HCT116 (cell line): Measurements from ENCODE around the gene MLH1.

ENCODE experiments used
- CTCF ChIP-seq, 3 experiments: fragments of 200-600 bp in 1 of 3; sonication (generic) in 1 of 3; IDR thresholded peaks in 2 of 3; conservative IDR thresholded peaks in 1 of 3; 2 replicates each; pipeline ENCODE4 v1.5.1; 2012 to 2017; ENCODE audit warnings: low read depth in 2 of 3, low read length in 2 of 3, antibody characterized with exemption in 1 of 3, borderline replicate concordance in 1 of 3, control low read depth in 1 of 3, mild to moderate bottlenecking in 1 of 3, mixed read lengths in 1 of 3, mixed run types in 1 of 3, moderate library complexity in 1 of 3; ENCODE audit not compliant: insufficient read depth in 1 of 3
- ELF1 ChIP-seq: IDR thresholded peaks from 2 replicates; pipeline ENCODE4 v1.6.1; 2012; ENCODE audit warnings: low read depth, borderline replicate concordance
- EZH2 ChIP-seq: fragments of 200-600 bp; sonication (generic); IDR thresholded peaks from 2 replicates; pipeline ENCODE4 v1.6.1; 2017; ENCODE audit warnings: antibody characterized with exemption, mixed run types
- EZH2phosphoT487 ChIP-seq: fragments of 200-600 bp; IDR thresholded peaks from 2 replicates; pipeline ENCODE4 v1.6.1; 2018; ENCODE audit warnings: antibody characterized with exemption, borderline replicate concordance
- MAX ChIP-seq: IDR thresholded peaks from 2 replicates; pipeline ENCODE4 v1.6.1; 2012
- POLR2A ChIP-seq: IDR thresholded peaks from 2 replicates; pipeline ENCODE4 v1.7.0; 2011; ENCODE audit warnings: borderline replicate concordance; ENCODE audit not compliant: insufficient read depth, insufficient read length; ENCODE audit errors: extremely low read depth
- POLR2AphosphoS5 ChIP-seq: IDR thresholded peaks from 2 replicates; pipeline ENCODE4 v1.6.1; 2011; ENCODE audit warnings: mild to moderate bottlenecking, low read depth, low read length, moderate library complexity
- RAD21 ChIP-seq: IDR thresholded peaks from 2 replicates; pipeline ENCODE4 v1.6.1; 2012; ENCODE audit warnings: low read depth, mild to moderate bottlenecking
- REST ChIP-seq: IDR thresholded peaks from 2 replicates; pipeline ENCODE4 v1.6.1; 2012; ENCODE audit warnings: low read depth
- SIN3A ChIP-seq: IDR thresholded peaks from 2 replicates; pipeline ENCODE4 v1.6.1; 2012; ENCODE audit warnings: low read depth
- TCF7L2 ChIP-seq: IDR thresholded peaks from 2 replicates; pipeline ENCODE4 v1.7.0; 2011; ENCODE audit warnings: borderline replicate concordance, inconsistent platforms; ENCODE audit not compliant: insufficient read depth, insufficient read length; ENCODE audit errors: extremely low read depth
- YY1 ChIP-seq: IDR thresholded peaks from 2 replicates; pipeline ENCODE4 v1.6.1; 2011; ENCODE audit warnings: low read length, low read depth, moderate library complexity, mild to moderate bottlenecking; ENCODE audit not compliant: insufficient replicate concordance; ENCODE audit errors: extremely low read depth
- ZNF274 ChIP-seq: fragments of 200-500 bp; sonication (Bioruptor generic); IDR thresholded peaks from 2 replicates; pipeline ENCODE4 v1.6.1; 2014; ENCODE audit warnings: mild to moderate bottlenecking, low read depth, low read length, inconsistent platforms

GRCh38 chr3:37029516-37030163 lies 36.3 kb downstream of the MLH1 start:
- no peak for TF ChIP-seq POLR2A
- TF ChIP-seq YY1, result no peak
- TF ChIP-seq CTCF (IDR thresholded peaks at IDR 0.05 in 2 of 3, conservative IDR thresholded peaks at IDR 0.05 in 1 of 3; ENCODE audit: borderline replicate concordance in 1 of 3, insufficient read depth in 1 of 3, low read depth in 2 of 3, low read length in 2 of 3), result no peak
- no peak for TF ChIP-seq ELF1
- TF ChIP-seq EZH2, result no peak
- no peak for TF ChIP-seq ZNF274
- no peak for TF ChIP-seq RAD21
- TF ChIP-seq SIN3A, result no peak
- TF ChIP-seq POLR2AphosphoS5, result no peak
- TF ChIP-seq EZH2phosphoT487, result no peak
- TF ChIP-seq TCF7L2, result no peak
- no peak for TF ChIP-seq MAX
- TF ChIP-seq REST, result no peak
